Endothelial cell of umbilical vein (primary cell): ENCODE measurements around the gene SCYL2. TPM values are rescaled to one million over a fixed set of nuclear protein-coding genes. Genes with fewer than 3 reads are reported as not detected.

Experiments
- BruUV-seq: library from RNA; stranded (reverse); fragments of 400-500 nt; replicated peaks from 2 replicates; lab custom pipeline; 2021; lab: Mats Ljungman, UMichigan
- CTCF ChIA-PET: fragments of 300-600, 350-600 bp; sonication (Branson Sonifier 250); formaldehyde crosslinking; loops from one replicate; lab custom pipeline; 2021; ENCODE audit warnings: antibody characterized with exemption, inconsistent platforms; lab: Charles Lee
- POLR2A ChIA-PET: fragments of 300-600, 350-600 bp; sonication (Branson Sonifier 250); formaldehyde crosslinking; loops from one replicate; lab custom pipeline; 2021; ENCODE audit warnings: antibody characterized with exemption, inconsistent platforms; lab: Charles Lee
- DNase-seq: peaks from one replicate; pipeline ENCODE4 v3.0.0-alpha.2; 2011; ENCODE audit warnings: low read depth, low spot score
- FAIRE-seq: peaks from 2 replicates; lab custom pipeline; 2011; peaks lifted over from hg19 to GRCh38; lab: Jason Lieb, UNC
- H2AFZ ChIP-seq: 2 replicates; pipeline ENCODE4 v1.6.0; 2012; ENCODE audit warnings: low read depth, low read length, control low read depth, inconsistent platforms
- H3K27ac ChIP-seq: 2 replicates; pipeline ENCODE4 v1.5.1; 2011; ENCODE audit warnings: low read depth, mild to moderate bottlenecking, control low read depth, low read length, moderate library complexity; ENCODE audit not compliant: insufficient read depth
- H3K27me3 ChIP-seq, 2 experiments: 2 replicates each; pipeline versions ENCODE4 v1.6.0 to v1.6.1; 2011; ENCODE audit warnings: low read length in 2 of 2, mixed read lengths in 1 of 2; ENCODE audit not compliant: control insufficient read depth in 2 of 2, insufficient read depth in 2 of 2
- H3K36me3 ChIP-seq, 2 experiments: 2 replicates in 1 of 2; 3 replicates in 1 of 2; pipeline ENCODE4 v1.5.1; 2011; ENCODE audit warnings: low read length in 2 of 2, mild to moderate bottlenecking in 1 of 2, moderate library complexity in 1 of 2; ENCODE audit not compliant: control insufficient read depth in 2 of 2, insufficient read depth in 2 of 2; ENCODE audit errors: extremely low read depth in 1 of 2
- H3K4me1 ChIP-seq: 3 replicates; pipeline ENCODE4 v1.5.1; 2011; ENCODE audit warnings: mild to moderate bottlenecking, low read length; ENCODE audit not compliant: control insufficient read depth, insufficient read depth; ENCODE audit errors: extremely low read depth
- H3K4me2 ChIP-seq: 2 replicates; pipeline ENCODE4 v1.6.1; 2011; ENCODE audit warnings: low read length, control low read depth, mixed read lengths; ENCODE audit not compliant: insufficient read depth
- H3K4me3 ChIP-seq, 3 experiments: fragments of 200-600 bp in 1 of 3; sonication (generic), shearing (Covaris generic) in 1 of 3; replicated peaks in 1 of 3; 2 replicates each; pipeline ENCODE4 v1.5.1; 2011 to 2016; ENCODE audit warnings: control low read depth in 3 of 3, low read length in 3 of 3, mild to moderate bottlenecking in 2 of 3, inconsistent platforms in 1 of 3, low read depth in 1 of 3, moderate library complexity in 1 of 3; ENCODE audit not compliant: insufficient read depth in 1 of 3
- H3K79me2 ChIP-seq: 2 replicates; pipeline ENCODE4 v1.6.0; 2012; ENCODE audit warnings: low read length, inconsistent platforms; ENCODE audit not compliant: control insufficient read depth, insufficient read depth
- H3K9ac ChIP-seq: replicated peaks from 2 replicates; pipeline ENCODE3; 2011; ENCODE audit warnings: low read length, control low read depth; ENCODE audit not compliant: insufficient read depth; ENCODE audit errors: extremely low read depth
- H3K9me1 ChIP-seq: replicated peaks from 3 replicates; pipeline ENCODE4 v1.6.0; 2011; ENCODE audit warnings: mild to moderate bottlenecking, low read length; ENCODE audit not compliant: control insufficient read depth, insufficient read depth; ENCODE audit errors: extremely low read depth
- H3K9me3 ChIP-seq: replicated peaks from 2 replicates; pipeline ENCODE4 v1.5.1; 2012; ENCODE audit warnings: low read length, inconsistent platforms; ENCODE audit not compliant: control insufficient read depth, insufficient read depth
- H4K20me1 ChIP-seq: replicated peaks from 2 replicates; pipeline ENCODE3; 2011; ENCODE audit warnings: mild to moderate bottlenecking, low read length; ENCODE audit not compliant: control insufficient read depth, insufficient read depth; ENCODE audit errors: extremely low read depth
- CTCF ChIP-seq, 2 donors: IDR thresholded peaks; 1 replicate in 1 of 2; 2 replicates in 1 of 2; pipeline ENCODE4 v1.5.1; 2011; ENCODE audit warnings: low read length in 2 of 2, mild to moderate bottlenecking in 2 of 2, moderate library complexity in 2 of 2, control low read depth in 1 of 2, inconsistent platforms in 1 of 2, low read depth in 1 of 2; ENCODE audit not compliant: insufficient read depth in 1 of 2; ENCODE audit errors: extremely low read depth in 1 of 2
- EZH2 ChIP-seq: IDR thresholded peaks from 2 replicates; pipeline ENCODE4 v1.6.1; 2012; ENCODE audit warnings: borderline replicate concordance, low read depth, mild to moderate bottlenecking, moderate library complexity, low read length, inconsistent platforms; ENCODE audit not compliant: severe bottlenecking
- FOS ChIP-seq: IDR thresholded peaks from 2 replicates; pipeline ENCODE4 v1.6.1; 2011; ENCODE audit warnings: mild to moderate bottlenecking, low read length, moderate library complexity, borderline replicate concordance; ENCODE audit not compliant: insufficient read depth
- GATA2 ChIP-seq: IDR thresholded peaks from 2 replicates; pipeline ENCODE4 v1.7.0; 2011; ENCODE audit warnings: low read depth, mild to moderate bottlenecking, moderate library complexity, mixed read lengths, low read length; ENCODE audit not compliant: insufficient read length, insufficient read depth
- JUN ChIP-seq: IDR thresholded peaks from 2 replicates; pipeline ENCODE4 v1.6.1; 2011; ENCODE audit warnings: borderline replicate concordance, low read depth; ENCODE audit not compliant: insufficient read length, insufficient read depth
- MYC ChIP-seq: IDR thresholded peaks from one replicate; pipeline ENCODE4 v1.6.1; 2011; ENCODE audit warnings: mild to moderate bottlenecking, low read depth, low read length
- POLR2A ChIP-seq: IDR thresholded peaks from 2 replicates; pipeline ENCODE4 v1.6.1; 2012; ENCODE audit warnings: low read depth, mild to moderate bottlenecking, control low read depth, low read length
- POLR2AphosphoS5 ChIP-seq: IDR thresholded peaks from 2 replicates; pipeline ENCODE4 v1.6.1; 2012; ENCODE audit warnings: low read depth, mild to moderate bottlenecking, control low read depth, low read length, moderate library complexity; ENCODE audit not compliant: insufficient read depth
- dilution Hi-C: fragments of 300-500 bp; cut with MboI; formaldehyde crosslinking; loops from one replicate; pipeline ENCODE4 v1.15.0; 2019; ENCODE audit warnings: low sequenced_read_pairs; ENCODE audit not compliant: extremely low pct_ligation_motif_present
- intact Hi-C: fragments of 100-400 bp; cut with micrococcal nuclease; formaldehyde crosslinking; loops from one replicate; pipeline ENCODE4 v1.10.0; 2022
- polyA plus RNA-seq, 4 experiments: library from polyadenylated mRNA; depleted of rRNA in 3 of 4; stranded (reverse) in 3 of 4; unstranded in 1 of 4; fragments of >200 nt; gene quantifications; 2 replicates each; pipeline versions ENCODE4 v1.2.1 to v1.2.3, GENCODE V29; 2011 to 2012; ENCODE audit warnings: missing spikeins in 1 of 4
- total RNA-seq: library from RNA; stranded (reverse); gene quantifications from 2 replicates; pipeline ENCODE4 v1.2.3, GENCODE V29; 2021
- TF ChIP-seq, protein P1 (sequence below): IDR thresholded peaks from 2 replicates; pipeline ENCODE4 v1.6.1; 2011; ENCODE audit not compliant: insufficient read depth, insufficient read length

Gene SCYL2
- total and polyA plus RNA-seq, 2 donors (not counting 3 experiments of a cell fraction or from before 2014, with no cell fraction given): 12.5 to 41.4 TPM

DNA sequence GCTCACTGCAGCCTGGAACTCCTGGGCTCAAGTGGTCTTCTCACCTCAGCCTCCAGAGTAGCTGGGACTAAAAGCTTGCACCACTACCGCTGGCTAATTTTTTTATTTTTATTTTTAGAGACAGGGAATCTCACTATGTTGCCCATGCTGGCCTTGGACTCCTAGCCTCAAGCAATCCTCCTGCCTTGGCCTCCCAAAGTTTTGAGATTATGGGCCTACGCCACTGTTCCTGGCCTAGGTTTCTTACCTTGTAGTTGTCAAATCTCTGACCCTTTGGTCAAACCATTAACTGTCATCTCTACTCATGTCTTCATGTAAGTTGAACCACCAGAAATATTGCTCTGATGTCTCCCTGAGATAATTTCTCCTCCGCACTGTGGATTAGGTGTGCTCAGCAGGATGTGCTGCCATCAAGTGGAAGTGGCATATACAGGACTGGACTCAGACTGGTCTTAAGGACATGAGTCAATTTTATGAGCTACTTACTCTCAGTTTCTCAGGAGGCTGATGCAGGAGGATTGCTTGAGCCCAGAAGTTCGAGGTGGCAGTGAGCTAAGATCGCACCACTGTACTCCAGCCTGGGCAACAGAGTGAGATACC, 37.8 kb upstream of the SCYL2 start:
- Histone ChIP-seq H3K27ac (no peak overlapping the region), H3K36me3 (peaks cover 0 to 4% of the 10 kb centered on the region in 2 experiments), H3K9me3 (no peaks in the 10 kb centered on the region), H2AFZ (no peak overlapping the region), H3K79me2 (no peaks in the 10 kb centered on the region), H3K27me3 (no peaks in the 10 kb centered on the region), H3K9me1 (no peaks in the 10 kb centered on the region), H3K4me1 (no peaks in the 10 kb centered on the region), H3K9ac (no peak overlapping the region), H3K4me3 (no peak overlapping the region), H3K4me2 (no peak overlapping the region), H4K20me1 (no peaks in the 10 kb centered on the region)
- dilution Hi-C loops (no loop called here), intact Hi-C loops (loop anchor here (2.0 kb wide), 1 partner anchor 418 kb away; no protein-coding TSS in a partner anchor)
- no TSS peak for BruUV-seq
- no peak for FAIRE-seq
- no peak for DNase-seq
- ChIA-PET CTCF (interaction anchor here (1.0 to 2.2 kb wide), 6 partner anchors 8 to 1185 kb away, joined by 3 to 24 read pairs (median 6); no protein-coding TSS in a partner anchor), POLR2A (no interaction called here)
- TF ChIP-seq MYC: no peak
- peak; percentile 15 for TF ChIP-seq GATA2
- TF ChIP-seq JUN: no peak

DNA sequence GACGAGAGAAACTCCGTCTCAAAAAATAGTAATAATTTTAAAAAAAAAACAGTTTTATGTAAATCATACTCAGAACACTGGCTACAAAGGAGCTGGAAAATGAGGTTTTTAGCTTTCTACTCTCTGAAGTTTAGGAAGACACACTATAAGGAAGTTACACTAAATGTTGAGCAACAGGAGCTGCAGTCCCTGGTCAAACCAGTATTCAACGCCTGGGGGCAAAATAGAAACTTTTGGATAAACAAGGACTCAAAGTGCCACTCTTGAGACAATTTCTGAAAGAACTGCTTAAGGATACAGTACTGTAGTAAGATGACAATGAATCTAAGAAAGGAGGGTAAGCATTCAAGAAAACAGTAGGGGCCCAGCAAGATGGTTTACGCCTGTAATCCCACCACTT, 37.1 kb upstream of the SCYL2 start:
- Histone ChIP-seq H3K36me3 (peaks cover 0 to 4% of the 10 kb centered on the region in 2 experiments), H3K4me2 (no peak overlapping the region), H3K79me2 (no peaks in the 10 kb centered on the region), H3K4me1 (no peaks in the 10 kb centered on the region), H3K9ac (no peak overlapping the region), H2AFZ (no peak overlapping the region), H3K9me3 (no peaks in the 10 kb centered on the region), H3K27me3 (no peaks in the 10 kb centered on the region), H3K27ac (no peak overlapping the region), H3K4me3 (no peak overlapping the region), H4K20me1 (no peaks in the 10 kb centered on the region), H3K9me1 (no peaks in the 10 kb centered on the region)
- POLR2A ChIA-PET: no interaction called here
- DNase-seq (no peak), FAIRE-seq (no peak)
- intact Hi-C loops (loop anchor here (2.0 to 10.0 kb wide), 2 partner anchors 419 to 435 kb away; no protein-coding TSS in a partner anchor), dilution Hi-C loops (no loop called here)
- TF ChIP-seq FOS (no peak), POLR2A (no peak), CTCF (IDR thresholded peaks at IDR 0.05; ENCODE audit: extremely low read depth in 1 of 2, insufficient read depth in 1 of 2, low read depth in 1 of 2, low read length in 2 of 2) (no peak), GATA2 (no peak), JUN (no peak), MYC (no peak), POLR2AphosphoS5 (no peak), EZH2 (no peak)
- TF ChIP-seq, protein P1, sequence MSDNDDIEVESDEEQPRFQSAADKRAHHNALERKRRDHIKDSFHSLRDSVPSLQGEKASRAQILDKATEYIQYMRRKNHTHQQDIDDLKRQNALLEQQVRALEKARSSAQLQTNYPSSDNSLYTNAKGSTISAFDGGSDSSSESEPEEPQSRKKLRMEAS: no peak
- CTCF ChIA-PET: interaction anchor here (0.7 to 2.2 kb wide), 5 partner anchors 8 to 1186 kb away, joined by 3 to 24 read pairs (median 7); no protein-coding TSS in a partner anchor
- no TSS peak for BruUV-seq
